HG03108 (cell line): Measurements from ENCODE around the gene LRRC74B.
A peak's percentile ranks its signal among the peaks of the same experiment; 100 is the strongest.
"Not testable (repeated sequence)": the region's sequence is repeated elsewhere in the genome, so short reads cannot be mapped to it uniquely, and the experiment has no call there.

ENCODE experiments used
- ATAC-seq: cut with Tn5 transposase; IDR thresholded peaks from one replicate; pipeline ENCODE4 v1.9.1; 2021; ENCODE audit warnings: moderate library complexity; ENCODE audit not compliant: unreplicated experiment

LRRC74B gene

DNA sequence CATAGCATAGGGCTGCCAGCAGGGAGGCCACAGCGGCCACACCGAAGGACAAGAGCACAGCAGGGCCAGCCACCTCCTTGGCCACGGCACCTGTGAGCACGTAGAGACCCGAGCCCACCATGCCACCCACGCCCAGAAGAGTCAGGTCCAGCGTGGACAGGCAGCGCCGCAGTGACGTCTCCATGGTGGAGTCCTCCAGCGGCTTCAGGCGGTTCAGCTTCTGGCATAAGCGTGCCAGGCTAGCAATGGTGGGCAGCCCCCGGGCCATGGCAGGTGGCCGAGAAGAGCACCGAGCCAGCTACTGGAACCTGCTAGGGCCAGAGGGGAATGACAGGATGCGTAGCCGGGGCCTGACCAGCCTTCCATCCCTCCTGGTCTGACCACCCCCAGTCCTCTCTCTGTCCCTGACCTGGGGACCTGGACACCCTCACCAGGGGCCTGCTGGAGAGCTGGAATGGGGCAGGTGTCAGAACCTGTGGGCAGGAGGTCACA is 14.2 kb upstream of the LRRC74B start:
- no peak for ATAC-seq

DNA sequence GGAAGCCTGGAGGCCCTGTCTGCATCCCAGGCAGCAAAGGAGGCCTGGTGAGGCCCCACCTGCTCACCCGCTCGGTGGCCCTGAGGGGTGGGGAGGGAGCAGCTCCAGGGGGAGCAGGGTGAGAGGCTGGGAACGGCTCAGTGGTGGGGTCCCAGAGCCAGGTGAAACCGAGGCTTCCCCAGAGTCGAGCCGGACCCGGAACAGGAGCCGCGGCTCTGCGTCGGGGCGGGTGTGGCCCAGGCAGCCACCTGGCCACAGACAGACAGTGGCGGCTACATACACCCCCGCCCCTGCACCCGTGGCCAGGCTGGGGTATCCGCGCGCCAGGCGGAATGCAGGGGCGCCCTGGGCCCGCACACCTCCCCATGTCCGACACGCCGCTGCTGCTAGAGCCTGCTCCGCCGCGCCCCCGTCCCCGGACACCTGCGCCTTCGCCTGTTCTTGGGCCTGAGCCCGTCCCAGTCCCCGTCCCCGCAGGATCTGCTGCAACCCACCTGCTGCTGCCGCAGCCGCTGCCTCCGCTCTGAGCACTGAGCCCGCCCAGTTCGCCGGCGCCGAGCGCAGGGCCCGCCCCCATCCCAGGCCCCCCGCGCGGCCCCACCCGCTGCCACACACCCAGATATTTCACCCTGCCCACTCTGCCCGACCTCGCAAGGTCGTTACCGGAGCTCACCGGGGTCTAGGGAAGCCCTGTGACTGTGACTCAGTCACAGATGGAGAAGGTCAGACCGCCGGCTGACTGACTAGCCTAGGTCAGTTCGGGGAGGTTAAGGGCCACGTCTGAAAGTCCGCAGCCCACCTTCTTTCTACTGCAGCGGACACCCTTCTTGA is 13.5 kb upstream of the LRRC74B start, which contains the start of gene SLC7A4:
TSS of gene SLC7A4 (minus strand) at position 525 of the 831 bp plus-strand sequence. CDS start 749 bp downstream, outside the sequence.
- ATAC-seq = no peak

DNA sequence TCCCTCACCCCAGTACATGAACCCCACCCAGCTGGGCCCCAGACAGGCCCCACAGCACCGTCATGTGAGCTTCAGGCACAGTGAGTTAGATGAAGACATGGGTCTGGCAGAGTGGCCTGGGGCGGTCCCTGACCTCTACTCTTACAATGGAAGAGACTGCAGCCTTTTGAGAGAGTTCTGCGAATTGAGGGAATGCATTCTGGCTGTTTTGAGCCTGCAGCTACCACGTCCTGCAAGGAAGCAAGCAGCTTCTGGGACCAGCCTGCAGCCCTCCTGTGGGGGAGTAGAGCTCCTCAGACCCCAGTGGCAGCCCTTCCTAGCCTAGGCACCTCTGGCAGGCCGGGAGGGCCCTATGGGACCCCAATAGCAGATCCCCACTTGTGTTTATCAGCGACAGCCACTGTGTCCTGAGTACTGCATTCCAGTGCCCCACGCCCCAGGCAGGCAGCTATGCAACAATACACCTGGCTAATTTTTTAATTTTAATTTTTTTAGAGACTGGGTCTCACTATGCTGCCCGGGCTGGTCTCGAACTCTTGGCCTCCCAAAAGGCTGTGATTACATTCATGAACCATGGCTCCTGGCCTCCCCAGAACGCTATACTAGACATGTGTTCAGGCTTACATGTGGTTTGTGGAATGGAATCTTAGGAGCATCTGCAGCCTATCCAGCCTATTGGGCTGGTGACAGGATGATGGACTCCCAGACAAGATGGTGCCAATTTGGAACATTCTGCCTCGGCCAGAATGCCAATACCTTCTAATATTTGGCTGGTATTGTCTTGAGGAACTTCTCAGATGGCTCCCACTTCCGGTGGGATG is 12.7 kb upstream of the LRRC74B start:
- no peak for ATAC-seq

DNA sequence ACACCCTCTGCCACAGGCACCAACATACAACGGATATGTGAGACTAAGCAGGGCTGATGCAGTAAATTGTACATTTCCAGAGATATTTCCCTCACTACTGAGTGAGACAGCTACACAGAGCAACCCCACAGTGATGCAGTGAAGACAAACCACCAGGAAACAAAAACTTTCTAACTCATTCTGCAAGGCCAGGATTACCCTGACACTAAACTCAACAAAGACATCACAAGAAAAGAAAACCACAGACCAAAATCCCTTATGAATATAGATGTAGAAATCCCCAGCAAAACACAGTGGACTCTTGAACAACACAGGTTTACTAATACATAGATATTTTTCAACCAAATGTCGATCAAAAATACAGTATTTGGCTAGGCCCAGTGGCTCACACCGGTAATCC is 11.9 kb upstream of the LRRC74B start:
- ATAC-seq = no peak

DNA sequence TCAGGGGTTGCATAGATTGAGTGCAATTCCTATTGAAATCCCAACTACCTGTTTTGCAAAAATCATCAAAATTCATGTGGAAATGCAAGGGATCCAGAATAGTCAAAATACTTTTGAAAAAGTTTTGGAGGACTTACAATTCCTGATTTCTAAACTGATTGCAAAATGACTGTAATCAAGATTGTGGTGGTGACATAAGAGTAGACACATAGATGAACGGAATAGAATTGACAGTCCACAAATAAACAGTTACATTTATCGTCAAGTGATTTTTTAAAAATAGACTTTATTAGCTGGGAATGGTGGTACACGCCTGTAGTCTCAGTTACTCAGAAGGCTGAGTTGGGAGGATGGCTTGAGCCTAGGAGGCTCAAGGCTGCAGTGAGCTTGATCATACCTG is 10.8 kb upstream of the LRRC74B start:
- no peak for ATAC-seq

DNA sequence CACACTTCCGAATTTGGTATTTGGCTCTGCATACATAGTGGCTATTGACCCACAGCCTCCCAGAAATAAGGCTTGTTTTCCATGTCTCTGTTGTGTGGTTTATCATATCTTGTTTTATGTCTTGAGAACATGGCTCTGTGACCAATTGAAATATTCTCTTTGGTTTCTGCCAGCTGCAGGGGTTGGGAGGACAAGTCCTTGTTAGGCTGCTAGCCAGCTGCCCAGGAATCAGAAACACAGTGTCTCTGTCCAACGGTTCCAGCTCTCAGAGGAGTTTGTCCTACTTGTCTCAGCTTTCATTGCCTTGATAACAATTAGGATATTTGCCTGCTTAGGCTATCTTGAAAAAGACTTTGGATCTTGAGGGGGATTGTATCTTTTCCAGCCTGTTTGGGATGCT is 7.3 kb upstream of the LRRC74B start:
- ATAC-seq = no peak

DNA sequence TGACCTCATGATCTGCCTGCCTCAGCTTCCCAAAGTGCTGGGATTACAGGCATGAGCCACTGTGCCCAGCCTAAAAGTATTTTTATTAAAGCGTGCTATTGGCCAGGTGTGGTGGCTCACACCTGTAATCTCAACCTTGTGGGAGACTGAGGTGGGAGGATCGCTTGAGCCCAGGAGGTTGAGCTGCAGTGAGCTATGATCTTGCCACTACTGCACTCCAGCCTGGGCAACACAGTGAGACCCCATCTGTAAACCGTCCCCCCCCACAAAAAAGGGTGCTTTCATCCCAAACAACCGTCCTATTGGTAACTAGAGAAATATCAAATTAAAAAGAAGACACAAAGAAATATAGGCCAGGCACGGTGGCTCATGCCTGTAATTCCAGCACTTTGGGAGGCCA is 6.6 kb upstream of the LRRC74B start:
- not testable (repeated sequence) for ATAC-seq

DNA sequence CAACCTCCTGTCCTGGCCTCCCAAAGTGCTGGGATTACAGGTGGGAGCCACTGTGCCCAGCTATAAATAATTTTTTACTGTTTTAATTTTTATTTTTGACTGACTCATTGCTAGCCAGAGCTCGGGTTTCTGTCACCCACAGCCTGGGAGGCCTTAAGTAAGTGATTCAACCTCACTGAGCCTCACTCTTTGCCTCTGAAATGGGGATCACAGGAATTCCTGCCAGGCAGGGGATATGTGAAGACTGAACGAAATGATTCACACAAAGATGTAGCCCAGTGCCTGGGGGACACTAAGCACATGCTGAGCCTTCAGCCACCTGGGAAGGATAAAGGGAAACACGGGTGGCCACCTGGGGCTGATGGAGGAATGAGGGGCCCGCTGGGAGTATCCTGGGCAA is 3.8 kb upstream of the LRRC74B start:
- no peak for ATAC-seq

DNA sequence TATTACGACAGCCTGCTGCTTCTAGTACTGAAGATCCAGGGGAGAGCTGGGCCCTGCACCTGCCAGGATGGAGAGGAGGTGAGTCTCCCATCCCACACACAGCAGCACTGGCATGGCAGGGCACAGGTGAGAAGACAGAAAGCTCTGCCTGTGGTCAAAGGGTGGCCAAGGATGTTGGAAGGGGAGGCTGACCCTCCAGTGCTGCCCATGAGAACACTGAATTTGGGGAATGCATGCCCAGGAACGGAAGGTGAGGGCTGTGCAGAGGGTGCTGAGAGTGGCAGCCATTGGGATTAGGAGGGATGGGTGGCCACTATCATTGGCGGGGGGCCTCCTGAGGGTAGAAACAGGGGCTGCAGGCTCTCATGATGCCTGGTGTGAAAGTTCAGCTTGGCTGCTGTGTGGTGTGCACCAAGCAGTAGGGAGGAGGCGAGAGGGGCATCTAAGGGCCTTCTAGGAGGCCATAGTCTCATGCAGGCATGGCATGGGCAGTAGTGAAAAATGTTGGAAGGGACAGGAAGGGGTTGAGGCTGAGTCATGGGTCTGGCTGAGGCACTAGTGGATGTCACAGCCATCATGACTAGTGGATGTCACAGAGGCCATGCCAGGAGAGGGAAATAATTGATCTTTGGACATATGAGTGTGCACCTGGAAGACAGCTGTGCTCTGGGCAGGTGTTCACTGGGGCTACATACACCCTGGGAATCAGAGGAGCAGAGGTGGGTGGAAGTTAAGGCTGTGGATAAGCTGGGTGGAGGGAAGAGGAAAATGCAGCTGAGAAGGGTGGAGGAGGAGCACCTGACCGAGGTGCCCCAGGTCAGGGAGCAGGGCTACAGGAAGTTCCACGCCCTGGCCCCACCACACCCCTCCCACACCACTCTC is 2.5 kb upstream of the LRRC74B start:
- ATAC-seq = no peak

DNA sequence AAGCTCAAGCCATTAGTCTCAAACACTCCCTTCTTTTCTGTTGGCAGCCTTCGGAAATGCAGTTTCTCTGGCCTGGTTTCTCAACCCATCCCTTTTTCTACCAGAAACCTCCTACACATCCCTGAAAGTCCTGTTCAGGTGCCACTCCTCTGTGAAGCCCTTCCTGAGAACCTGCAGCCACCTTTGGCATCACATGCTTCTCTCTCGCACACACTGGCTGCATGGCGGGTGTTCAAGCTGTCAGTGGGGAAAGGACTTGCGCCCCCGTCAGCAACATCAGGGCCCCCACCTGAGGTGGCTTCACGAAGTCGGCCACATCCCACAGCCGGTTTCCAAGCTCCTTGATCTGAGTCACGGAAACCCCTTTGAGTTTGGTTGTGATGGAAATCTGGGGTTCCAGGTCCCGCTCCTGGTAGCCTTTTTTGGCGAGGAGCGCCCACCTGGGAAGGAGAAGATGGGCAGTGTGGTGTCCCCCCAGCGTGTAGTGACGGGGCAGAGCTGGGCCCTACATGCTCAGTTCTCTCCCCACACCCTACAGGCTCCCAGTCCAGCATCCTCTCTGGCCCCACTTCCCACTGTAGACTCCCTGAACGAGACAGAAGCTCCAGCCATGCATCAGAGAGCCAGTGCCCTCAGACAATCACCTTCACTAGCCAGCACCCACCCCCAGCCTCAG is 1.7 kb upstream of the LRRC74B start:
- ATAC-seq = no peak

DNA sequence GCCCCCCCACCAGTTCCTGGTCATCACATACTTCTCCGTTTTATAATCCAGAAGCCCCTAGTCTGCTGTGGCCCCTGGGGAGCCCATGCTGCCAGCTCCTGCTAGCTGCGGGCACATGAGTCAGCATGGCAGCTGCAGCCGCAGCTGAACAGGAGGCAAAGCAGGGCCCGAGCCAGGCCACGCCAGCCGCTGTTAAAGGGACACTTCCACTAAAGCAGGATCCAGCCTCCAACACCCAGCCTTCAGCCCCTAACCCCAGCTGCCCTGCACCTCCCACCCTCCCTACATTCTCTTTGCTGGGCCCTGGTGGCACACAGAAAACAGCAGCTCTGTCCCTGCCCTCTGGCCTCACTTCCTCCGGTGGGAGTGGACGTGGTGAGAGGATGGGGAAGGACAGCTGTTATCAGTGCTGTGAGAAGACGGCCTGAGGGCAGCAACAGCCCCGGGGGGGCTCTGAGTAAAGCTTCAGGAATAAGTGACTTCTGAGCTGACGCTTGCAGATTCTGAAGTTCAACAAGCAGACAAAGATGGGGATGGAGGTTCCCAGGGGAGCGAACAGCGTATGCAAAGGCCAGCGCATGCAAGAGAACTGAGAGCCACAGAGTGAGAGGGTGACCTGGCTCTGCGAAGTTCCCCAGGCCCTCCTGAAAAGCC is 688 bp upstream of the LRRC74B start:
- peak; percentile 11 for ATAC-seq

DNA sequence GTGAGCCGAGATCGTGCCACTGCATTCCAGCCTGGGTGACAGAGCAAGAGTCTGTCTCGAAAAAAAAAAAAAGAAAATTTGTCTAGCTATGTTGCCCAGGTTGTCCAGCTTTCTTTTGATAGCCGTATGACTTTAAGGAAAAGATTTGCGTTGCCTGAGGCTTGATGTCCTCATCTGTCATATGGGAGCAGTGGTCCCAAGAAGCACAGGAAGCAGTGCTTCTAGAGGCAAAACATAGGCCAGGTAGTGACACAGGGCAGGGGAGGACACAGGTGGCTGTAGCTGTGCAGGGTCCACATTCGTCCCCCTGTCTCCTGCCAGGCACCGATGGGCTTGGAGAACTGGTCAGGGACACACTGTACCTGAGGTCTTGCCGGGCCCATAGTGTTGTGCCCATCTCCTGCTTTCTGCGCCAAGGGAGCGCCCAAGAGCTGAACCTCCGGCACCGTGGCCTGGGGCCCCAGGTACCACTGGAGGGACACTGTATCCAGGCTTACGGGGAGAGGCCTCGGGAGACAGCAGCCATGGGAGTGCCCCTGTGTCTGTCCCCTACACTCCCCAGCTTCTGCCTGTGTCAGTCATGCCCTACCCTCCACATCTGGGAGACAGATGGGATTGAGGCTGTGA is 1.4 kb downstream of the LRRC74B start:
- no peak for ATAC-seq

DNA sequence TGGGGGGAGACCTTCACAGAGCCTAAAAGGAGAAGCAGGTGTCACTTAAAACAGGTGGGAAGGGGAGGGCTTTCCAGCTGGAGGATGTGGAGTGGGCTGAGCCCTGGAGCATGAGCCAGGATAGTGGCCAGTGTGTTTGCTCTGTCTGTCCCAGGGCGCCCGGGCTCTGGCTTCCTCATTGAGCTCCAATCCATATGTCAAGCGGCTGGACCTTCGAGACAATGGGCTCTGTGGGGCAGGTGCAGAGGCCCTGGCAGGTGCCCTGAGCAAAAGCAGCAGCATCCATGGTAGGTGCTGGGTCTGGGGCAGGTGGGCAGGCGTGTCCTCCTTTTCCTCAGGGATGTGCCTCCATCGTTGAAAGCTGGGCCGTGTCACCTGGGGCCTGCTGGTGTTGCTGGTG is 2.0 kb downstream of the LRRC74B start:
- ATAC-seq = no peak

DNA sequence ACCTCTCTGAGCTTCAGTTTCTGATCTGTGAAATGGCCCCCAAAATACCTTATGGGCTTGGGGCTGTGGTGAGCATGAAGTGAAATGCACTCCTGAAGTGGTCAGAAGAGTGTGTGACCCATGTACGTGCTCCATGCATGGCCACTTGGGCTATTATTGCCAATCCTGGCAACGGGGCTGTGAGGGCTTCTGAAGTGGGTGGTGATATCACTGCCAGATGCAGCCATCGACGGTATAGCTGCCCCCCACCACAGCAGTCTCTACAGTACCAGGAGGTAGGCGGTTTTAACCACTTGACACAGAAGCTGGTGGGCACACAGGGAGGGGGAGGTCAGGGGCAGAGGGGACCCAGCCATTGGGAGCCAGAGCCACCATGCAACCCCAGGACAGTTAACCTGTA is 2.7 kb downstream of the LRRC74B start:
- not testable (repeated sequence) for ATAC-seq

DNA sequence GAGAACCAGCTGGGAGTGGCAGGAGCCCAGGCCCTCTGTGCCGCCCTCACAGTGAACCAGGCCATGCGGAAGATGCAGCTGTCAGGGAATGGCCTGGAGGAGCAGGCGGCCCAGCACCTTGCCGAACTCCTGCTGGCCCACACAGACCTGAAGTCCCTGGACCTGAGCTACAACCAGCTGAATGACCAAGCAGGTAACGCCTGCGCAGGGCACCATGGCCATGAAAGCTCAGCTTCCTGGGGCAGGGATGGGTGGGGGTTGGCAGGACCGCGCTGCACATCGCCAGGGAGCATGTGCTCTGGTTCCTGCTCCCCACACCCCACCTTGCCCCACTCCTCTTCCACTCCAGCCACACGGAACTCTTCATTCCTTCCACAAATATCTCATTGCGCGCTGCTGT is 3.2 kb downstream of the LRRC74B start:
- not testable (repeated sequence) for ATAC-seq

DNA sequence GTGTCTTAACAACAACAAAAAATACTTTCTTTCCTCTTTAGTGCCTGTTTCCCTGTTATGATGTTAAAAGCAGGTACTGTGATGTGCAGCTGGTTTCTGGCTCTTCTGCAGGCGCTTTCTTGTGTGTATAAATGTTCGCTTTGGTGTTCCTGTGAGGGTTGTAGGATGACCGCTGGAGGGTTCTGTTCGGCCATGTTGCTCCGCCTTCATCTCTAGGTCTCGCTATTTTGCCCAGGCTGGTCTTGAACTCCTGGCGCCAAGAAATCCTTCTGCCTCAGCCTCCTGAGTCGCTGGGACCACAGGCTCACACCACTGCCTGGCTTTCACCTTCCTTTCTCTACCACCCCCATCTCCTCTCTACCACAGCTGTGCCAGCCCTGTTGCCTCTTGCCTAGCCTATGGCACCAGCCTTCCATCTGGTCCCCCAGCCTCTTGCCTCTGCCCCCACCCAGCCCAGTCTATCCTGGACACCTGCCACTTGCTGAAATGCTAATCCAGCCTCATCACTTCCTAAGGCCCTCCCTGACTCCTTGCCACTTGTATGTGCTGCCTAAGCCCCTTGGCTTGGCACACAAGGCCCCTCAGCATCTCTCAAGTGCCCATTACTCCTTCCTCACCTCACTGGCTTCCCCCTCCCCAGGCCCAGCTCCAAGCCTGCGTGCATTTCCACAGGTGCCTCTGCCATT is 5.5 kb downstream of the LRRC74B start:
- ATAC-seq = no peak

DNA sequence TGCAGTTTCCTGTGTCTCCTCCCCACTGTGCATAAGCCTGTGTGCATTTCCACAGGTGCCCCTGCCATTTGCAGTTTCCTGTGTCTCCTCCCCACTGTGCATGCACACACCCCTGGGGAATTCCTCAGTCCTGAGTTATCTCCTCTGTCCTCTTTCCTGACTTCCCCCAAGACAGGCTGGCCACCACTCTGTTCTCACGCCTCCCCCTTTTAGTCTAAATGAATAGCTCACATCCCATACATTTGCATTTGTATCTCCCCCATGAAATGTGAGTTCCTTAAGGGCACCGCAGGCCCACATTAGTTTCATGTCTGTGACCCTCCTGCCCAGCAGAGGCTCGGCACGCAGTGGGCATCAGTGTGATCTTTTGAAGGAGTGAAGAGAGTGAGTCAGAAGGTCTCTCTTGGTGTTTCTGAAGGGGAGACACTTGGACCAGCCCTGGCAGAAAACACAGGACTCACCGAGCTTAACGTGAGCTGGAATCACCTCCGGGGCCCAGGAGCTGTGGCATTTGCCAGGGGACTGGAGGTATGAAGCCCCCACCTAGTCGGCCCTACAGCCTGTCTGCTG is 6.2 kb downstream of the LRRC74B start:
- ATAC-seq = no peak

DNA sequence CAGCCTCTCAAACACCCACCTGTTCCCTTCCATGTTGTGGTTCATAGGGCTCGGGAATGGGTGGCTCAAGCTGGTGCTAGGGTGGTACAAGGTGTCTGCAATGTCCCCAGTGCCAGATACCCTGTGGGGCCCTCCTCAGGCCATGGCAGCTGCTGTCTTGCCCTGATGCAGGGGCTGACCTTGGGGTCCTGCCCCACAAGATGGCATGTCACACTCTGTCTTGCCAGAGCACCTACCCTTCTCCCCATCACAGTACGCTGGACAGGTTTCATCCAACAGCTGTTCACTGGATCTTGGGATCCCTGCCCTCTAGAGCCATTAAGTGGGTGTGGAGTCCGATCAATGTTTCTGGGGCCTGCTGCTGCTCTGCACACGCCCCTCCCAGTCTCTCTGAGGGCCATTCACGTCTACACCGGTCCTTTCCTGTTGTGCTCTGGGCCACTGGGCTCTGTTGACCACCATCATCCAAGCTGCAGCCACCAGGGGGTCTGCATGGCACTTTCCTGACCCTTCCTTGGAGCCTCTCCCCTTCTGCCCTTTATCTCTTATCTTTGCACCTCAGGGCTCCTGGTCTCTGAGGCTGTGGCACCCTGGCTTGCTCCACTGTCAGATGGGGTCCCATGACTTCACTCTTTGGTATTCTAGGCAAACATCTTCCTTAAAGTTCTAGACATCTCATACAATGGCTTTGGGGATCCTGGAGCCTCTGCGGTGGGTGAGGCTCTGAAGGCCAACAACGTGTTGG is 7.1 kb downstream of the LRRC74B start:
- no peak for ATAC-seq
